ENCODE data around the gene FAF2.
"Not testable (repeated sequence)": the region's sequence is repeated elsewhere in the genome, so short reads cannot be mapped to it uniquely, and the experiment has no call there.

Gene FAF2

DNA sequence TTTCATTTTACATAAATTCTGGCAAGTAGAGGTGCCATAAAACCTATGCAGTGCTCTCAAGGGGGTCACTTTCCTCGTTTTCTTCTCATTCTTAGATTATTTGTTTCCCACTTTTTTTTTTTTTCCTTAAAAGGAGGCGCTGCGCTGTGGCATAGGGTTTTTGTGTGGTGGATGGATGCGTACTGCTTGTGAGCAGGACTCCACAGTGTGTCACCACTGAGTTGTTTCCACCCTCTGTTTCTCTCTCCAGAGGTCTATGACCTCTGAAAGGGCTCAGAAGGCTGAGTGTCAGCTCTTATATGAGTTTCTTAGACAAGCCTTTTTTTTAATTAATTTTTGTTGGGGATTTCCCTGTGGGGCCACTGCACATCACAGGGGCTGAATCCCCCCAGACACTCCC lies 18.2 kb upstream of the FAF2 start:
- H3K27ac Mint-ChIP-seq = no peak overlapping the region
- peaks cover 15% of the 10 kb centered on the region for H3K27me3 Mint-ChIP-seq (ENCODE audit: low read depth)
- DNase-seq (ENCODE audit: low spot score) = no peak
- H3K4me1 Mint-ChIP-seq (ENCODE audit: low read depth) = peaks cover 7% of the 10 kb centered on the region
- peaks cover 6% of the 10 kb centered on the region for H3K9me3 Mint-ChIP-seq
- no peak overlapping the region for H3K4me3 Mint-ChIP-seq
- peaks cover 3% of the 10 kb centered on the region for H3K36me3 Mint-ChIP-seq (ENCODE audit: low read depth)

DNA sequence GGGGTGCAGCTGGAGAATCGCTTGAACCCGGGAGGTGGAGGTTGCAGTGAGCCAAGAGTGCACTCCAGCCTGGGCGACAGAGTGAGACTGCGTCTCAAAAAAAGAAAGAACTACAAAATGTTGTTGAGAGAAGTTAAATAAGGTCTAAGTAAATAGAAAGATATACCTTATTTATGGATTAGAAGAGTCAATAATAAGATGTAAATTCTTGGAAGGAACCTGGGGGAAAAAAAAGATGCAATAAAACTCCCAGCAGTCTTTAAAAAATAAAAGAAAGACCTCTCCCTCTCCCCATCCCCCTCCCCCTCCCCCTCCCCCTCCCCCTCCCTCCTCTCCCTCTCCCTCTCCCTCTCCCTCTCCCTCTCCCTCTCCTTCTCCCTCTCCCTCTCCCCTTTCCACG lies 15.5 kb upstream of the FAF2 start:
- no peak overlapping the region for H3K4me3 Mint-ChIP-seq
- H3K4me1 Mint-ChIP-seq (ENCODE audit: low read depth) = peaks cover 18% of the 10 kb centered on the region
- no peak for DNase-seq (ENCODE audit: low spot score)
- peaks cover 3% of the 10 kb centered on the region for H3K36me3 Mint-ChIP-seq (ENCODE audit: low read depth)
- H3K27ac Mint-ChIP-seq = no peak overlapping the region
- no peaks in the 10 kb centered on the region for H3K9me3 Mint-ChIP-seq
- H3K27me3 Mint-ChIP-seq (ENCODE audit: low read depth) = peaks cover 11% of the 10 kb centered on the region

DNA sequence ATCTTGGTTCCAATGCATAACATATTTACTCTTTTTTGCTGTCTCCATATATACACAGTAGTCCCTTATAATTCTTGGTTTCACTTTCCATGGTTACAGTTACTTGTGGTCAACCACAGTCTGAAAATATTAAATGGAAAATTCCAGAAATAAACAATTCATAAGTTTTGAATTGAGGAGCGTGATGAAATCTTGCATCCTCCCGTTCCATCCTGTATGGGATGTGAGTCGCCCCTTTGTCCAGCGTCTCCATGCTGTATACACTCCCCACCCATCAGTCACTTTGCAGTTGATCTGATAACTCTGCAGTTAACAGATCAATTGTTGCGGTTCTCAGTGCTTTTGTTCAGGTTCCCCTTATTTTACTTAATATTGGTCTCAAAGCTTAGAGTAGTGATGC lies 11.5 kb upstream of the FAF2 start:
- no peak for DNase-seq (ENCODE audit: low spot score)

DNA sequence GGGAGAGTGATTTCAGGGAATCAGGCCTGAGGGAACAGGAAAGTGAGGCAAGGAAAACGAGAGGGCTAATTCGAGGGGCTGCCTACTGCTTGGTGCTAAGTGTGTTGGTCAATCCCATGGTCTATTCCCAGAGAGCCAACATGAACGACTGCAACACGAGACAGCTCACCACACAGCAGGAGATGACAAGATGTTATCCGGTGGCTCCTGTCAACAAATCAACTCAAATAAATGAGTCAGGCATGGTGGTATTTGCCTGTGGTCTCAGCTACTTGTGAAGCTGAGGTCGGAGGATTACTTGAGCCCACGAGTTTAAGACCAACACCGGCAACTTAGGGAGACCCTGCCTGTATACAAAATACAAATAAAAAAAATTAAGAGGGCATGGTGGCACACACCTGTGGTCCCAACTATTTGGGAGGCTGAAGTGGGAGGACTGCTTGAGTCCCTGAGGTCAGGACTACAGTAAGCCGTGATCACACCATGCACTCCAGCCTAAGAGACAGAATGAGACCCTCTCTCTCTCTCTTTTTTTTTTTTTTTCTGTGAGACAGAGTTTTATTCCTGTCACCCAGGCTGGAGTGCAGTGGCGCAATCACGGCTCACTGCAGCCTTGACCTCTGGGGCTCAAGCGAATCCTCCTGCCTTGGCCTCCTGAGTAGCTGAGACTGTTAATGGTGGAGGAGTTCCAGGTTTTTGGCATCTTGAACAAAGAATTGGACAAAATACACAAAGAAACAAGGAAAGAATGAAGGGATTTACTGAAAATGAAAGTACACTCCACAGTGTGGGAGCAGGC lies 9.0 kb upstream of the FAF2 start:
- H3K36me3 Mint-ChIP-seq (ENCODE audit: low read depth) = no peaks in the 10 kb centered on the region
- H3K27ac Mint-ChIP-seq = no peak overlapping the region
- peaks cover 8% of the 10 kb centered on the region for H3K27me3 Mint-ChIP-seq (ENCODE audit: low read depth)
- no peak for DNase-seq (ENCODE audit: low spot score)
- no peak overlapping the region for H3K4me3 Mint-ChIP-seq
- no peaks in the 10 kb centered on the region for H3K9me3 Mint-ChIP-seq
- H3K4me1 Mint-ChIP-seq (ENCODE audit: low read depth) = peaks cover 23% of the 10 kb centered on the region

More for the DNA sequence above, 11.5 kb upstream of the FAF2 start:
- Mint-ChIP-seq H3K27ac (peak overlapping the region; percentile 85), H3K4me3 (peak overlapping the region; percentile 80), H3K36me3 (ENCODE audit: low read depth) (no peaks in the 10 kb centered on the region), H3K27me3 (ENCODE audit: low read depth) (peaks cover 11% of the 10 kb centered on the region), H3K4me1 (ENCODE audit: low read depth) (peaks cover 17% of the 10 kb centered on the region), H3K9me3 (no peaks in the 10 kb centered on the region)

DNA sequence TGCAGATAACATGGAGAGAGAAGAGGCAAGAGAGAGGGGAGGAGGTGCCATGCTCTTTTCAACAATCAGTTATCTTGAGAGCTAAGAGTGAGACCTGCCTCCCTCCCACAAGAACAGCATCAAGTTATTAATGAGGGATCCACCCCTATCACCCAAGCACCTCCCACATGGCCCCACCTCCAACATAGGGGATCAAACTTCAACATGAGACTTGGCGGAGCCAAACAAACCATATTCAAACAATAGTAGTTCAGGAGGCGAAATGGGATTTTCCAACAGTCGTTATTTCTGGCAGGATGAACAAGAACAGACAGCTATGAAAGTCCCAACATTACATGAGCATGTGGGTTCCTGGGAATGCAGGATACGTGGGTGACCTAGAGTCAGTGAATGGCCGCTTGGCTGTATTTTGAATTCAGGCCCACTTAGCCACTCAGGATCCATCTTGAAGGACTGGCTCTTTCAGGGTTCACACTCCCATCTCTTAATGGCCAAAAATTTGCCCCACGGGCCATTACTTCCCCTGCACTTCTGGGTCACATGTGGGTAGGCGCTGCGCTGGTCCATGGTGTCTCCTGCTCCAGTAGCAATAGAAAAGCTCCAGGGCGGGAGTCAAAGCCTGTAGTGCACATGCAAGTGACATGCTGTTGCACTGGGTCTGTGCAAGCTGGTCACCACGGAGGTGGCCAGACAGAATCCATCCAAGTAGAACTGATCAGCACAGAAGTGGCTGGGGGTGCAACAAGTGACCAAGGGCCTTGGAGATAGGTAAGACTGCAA lies 7.1 kb upstream of the FAF2 start:
- Mint-ChIP-seq H3K9me3 (no peaks in the 10 kb centered on the region), H3K27me3 (ENCODE audit: low read depth) (peaks cover 6% of the 10 kb centered on the region), H3K36me3 (ENCODE audit: low read depth) (no peaks in the 10 kb centered on the region), H3K27ac (no peak overlapping the region), H3K4me1 (ENCODE audit: low read depth) (peaks cover 23% of the 10 kb centered on the region), H3K4me3 (no peak overlapping the region)
- no peak for DNase-seq (ENCODE audit: low spot score)

DNA sequence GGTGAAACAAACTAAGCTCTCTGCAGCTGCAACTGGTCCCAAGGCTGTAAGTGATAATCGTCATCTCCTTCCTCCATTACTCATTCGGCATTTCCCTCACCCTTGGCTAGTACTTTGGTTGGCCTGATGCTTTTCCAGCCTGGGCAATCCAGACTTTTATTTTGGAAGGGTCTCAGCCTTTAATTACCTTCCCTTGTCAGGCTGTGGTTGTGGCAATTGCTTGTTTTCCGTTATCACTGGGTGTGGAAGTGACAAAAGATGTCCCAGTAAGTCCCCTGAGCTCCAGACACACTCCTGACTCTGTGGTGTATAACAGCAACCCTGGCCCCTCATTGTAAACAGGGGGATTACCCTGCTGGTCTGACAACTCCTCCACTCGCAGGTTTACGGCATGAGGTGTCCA lies 6.3 kb upstream of the FAF2 start:
- no peaks in the 10 kb centered on the region for H3K36me3 Mint-ChIP-seq (ENCODE audit: low read depth)
- no peaks in the 10 kb centered on the region for H3K9me3 Mint-ChIP-seq
- peaks cover 6% of the 10 kb centered on the region for H3K27me3 Mint-ChIP-seq (ENCODE audit: low read depth)
- no peak for DNase-seq (ENCODE audit: low spot score)
- H3K4me3 Mint-ChIP-seq = no peak overlapping the region
- no peak overlapping the region for H3K27ac Mint-ChIP-seq
- H3K4me1 Mint-ChIP-seq (ENCODE audit: low read depth) = peaks cover 21% of the 10 kb centered on the region

DNA sequence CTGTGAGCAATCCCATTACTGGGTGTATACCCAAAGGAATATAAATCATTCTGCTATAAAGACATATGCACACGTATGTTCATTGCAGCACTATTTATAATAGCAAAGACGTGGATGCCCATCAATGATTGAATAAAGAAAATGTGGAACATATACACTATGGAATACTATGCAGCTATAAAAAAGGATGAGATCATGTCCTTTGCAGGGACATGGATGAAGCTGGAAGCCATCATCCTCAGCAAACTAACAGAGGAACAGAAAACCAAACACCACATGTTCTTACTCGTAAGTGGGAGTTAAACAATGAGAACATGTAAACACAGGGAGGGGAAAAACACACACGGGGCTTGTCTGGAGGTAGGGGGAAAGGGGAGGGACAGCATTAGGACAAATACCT lies 5.3 kb upstream of the FAF2 start:
- not testable (repeated sequence) for H3K27ac Mint-ChIP-seq; H3K27me3 Mint-ChIP-seq (ENCODE audit: low read depth); DNase-seq (ENCODE audit: low spot score); H3K4me3 Mint-ChIP-seq; H3K36me3 Mint-ChIP-seq (ENCODE audit: low read depth); H3K9me3 Mint-ChIP-seq
- peaks cover 21% of the 10 kb centered on the region for H3K4me1 Mint-ChIP-seq (ENCODE audit: low read depth)

DNA sequence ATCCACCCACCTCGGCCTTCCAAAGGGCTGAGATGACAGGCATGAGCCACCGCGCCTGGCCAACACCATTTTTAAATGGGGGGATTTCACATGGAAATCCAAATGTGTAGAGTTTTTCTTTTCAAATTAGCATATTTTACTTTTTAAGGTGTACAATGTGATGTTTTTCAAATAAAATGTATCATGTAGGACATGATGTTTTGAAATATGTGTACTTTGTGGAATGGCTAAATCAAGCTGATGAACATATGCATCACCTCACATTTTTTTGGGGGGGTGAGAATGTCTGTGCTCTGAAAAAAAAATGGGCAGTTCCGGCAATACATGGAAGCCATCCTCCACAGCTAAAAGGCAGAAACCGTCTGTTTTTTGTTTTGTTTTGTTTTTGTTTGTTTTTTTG lies 3.4 kb upstream of the FAF2 start:
- no peak for DNase-seq (ENCODE audit: low spot score)
- Mint-ChIP-seq H3K4me1 (ENCODE audit: low read depth) (peaks cover 23% of the 10 kb centered on the region), H3K36me3 (ENCODE audit: low read depth) (peaks cover 5% of the 10 kb centered on the region), H3K9me3 (no peaks in the 10 kb centered on the region), H3K27ac (no peak overlapping the region), H3K27me3 (ENCODE audit: low read depth) (peaks cover 9% of the 10 kb centered on the region), H3K4me3 (no peak overlapping the region)

DNA sequence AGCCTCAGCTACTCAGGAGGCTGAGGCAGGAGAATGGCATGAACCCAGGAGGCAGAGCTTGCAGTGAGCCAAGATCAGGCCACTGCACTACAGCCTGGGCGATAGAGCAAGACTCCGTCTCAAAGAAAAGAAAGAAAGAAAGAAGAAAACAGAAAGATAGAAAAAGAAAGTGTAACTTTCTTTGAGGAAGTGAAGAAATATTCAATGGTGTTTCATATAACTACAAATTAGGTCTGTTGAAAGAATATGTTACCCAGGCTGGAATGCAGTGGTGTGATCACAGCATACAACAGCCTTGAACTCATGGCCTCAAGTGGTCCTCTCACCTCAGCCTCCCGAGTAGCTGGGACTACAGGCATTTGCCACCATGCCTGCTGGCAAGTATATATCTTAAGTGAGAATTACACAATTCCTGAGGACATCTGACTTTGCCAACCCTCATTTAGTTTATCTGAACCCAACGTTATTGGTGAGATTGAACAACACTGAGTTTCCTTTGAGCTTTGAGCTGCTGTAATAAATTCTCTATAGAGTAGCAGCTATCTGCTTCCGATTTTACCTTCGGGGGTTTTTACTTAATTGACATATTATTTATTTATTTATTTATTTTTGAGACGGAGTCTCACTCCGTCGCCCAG lies 2.0 kb upstream of the FAF2 start:
- Mint-ChIP-seq H3K4me3 (peak overlapping the region; percentile 44), H3K27me3 (ENCODE audit: low read depth) (peaks cover 2% of the 10 kb centered on the region), H3K27ac (no peak overlapping the region), H3K9me3 (no peaks in the 10 kb centered on the region), H3K4me1 (ENCODE audit: low read depth) (peaks cover 26% of the 10 kb centered on the region), H3K36me3 (ENCODE audit: low read depth) (peaks cover 5% of the 10 kb centered on the region)
- no peak for DNase-seq (ENCODE audit: low spot score)

DNA sequence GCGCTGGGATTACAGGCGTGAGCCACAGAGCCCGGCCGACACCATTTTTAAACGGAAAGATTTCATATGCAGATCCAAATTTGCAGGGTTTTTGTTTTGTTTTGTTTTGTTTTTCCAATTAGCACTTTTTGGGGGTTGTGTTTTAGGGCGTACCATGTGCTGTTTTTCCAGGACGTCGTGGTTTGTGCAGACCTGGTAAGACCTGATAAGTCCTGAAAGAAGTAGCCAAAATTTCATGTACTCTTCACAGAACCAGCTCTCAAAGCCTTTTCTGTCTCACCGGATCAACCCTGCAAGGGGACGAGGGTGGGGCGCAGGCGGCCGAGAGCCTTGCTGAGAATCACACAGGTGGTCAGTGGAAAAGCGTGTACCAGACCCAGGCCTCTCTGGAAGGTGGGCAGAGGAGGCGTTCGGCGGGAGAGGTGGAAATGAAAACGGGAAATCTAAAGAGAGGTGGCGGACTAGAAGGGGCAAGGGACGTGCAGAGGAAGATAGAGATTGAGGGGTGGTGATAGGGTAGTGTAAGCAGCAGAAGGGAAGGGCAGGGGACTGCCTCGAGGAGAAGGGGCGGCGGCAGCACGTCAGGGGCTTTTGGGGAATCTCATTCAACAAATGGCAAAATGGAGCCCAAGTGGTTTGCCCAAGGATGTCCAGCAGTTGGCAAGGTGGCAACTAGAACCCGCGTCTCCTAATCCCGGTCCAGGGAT lies 1.1 kb upstream of the FAF2 start:
- peak; percentile 10 for DNase-seq (ENCODE audit: low spot score)
- peaks cover 5% of the 10 kb centered on the region for H3K36me3 Mint-ChIP-seq (ENCODE audit: low read depth)
- H3K9me3 Mint-ChIP-seq = no peaks in the 10 kb centered on the region
- peak overlapping the region; percentile 98 for H3K4me3 Mint-ChIP-seq
- peaks cover 2% of the 10 kb centered on the region for H3K27me3 Mint-ChIP-seq (ENCODE audit: low read depth)
- peaks cover 20% of the 10 kb centered on the region for H3K4me1 Mint-ChIP-seq (ENCODE audit: low read depth)
- H3K27ac Mint-ChIP-seq = peak overlapping the region; percentile 98

DNA sequence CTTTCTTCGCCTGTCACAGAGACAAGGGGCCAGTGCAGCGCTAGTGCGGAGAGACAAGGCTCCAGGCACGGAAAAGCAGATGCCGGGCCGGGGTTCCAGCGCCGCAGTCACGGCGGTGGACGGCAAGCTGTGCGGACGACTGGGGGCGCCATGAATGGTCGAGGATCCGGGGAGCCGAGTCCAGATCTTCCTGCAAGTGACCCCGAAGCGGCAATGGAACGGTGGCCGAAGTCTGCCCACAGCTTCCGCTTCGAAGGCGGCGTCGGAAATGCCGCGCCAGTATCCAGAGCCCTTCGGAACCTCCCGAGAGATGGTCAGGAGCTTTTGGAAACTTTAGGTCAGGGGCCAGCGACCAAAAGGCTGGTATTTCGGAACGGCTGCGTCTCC lies 601 bp upstream of the FAF2 start:
- no peak for DNase-seq (ENCODE audit: low spot score)
- Mint-ChIP-seq H3K9me3 (no peaks in the 10 kb centered on the region), H3K27me3 (ENCODE audit: low read depth) (peaks cover 2% of the 10 kb centered on the region)

DNA sequence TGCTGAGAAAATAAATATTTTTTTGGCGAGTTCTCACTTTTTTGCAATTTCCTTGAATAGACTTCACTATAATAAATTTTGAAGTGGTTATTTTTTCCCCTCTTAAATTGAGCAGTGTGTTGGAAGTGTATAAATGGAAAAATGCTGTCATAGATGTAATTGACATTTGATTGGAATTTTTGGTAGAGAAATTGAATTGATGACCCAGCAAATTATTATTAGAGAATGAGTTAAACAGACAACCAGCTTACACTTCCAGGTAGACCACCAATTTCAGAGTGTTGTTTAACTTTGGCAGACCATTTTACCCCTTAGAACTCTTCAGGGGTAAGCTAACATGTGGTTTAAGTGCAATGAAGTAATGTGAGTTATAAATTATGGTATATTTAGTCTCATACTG lies 1.9 kb downstream of the FAF2 start:
- no peak overlapping the region for H3K4me3 Mint-ChIP-seq
- H3K27ac Mint-ChIP-seq = no peak overlapping the region
- no peaks in the 10 kb centered on the region for H3K9me3 Mint-ChIP-seq
- peaks cover 18% of the 10 kb centered on the region for H3K36me3 Mint-ChIP-seq (ENCODE audit: low read depth)
- peaks cover 23% of the 10 kb centered on the region for H3K4me1 Mint-ChIP-seq (ENCODE audit: low read depth)
- peaks cover 2% of the 10 kb centered on the region for H3K27me3 Mint-ChIP-seq (ENCODE audit: low read depth)
- no peak for DNase-seq (ENCODE audit: low spot score)

More for the DNA sequence above, 601 bp upstream of the FAF2 start:
- Mint-ChIP-seq H3K4me1 (ENCODE audit: low read depth) (peaks cover 21% of the 10 kb centered on the region), H3K27ac (peak overlapping the region; percentile 98), H3K4me3 (peak overlapping the region; percentile 98), H3K36me3 (ENCODE audit: low read depth) (peaks cover 5% of the 10 kb centered on the region)

DNA sequence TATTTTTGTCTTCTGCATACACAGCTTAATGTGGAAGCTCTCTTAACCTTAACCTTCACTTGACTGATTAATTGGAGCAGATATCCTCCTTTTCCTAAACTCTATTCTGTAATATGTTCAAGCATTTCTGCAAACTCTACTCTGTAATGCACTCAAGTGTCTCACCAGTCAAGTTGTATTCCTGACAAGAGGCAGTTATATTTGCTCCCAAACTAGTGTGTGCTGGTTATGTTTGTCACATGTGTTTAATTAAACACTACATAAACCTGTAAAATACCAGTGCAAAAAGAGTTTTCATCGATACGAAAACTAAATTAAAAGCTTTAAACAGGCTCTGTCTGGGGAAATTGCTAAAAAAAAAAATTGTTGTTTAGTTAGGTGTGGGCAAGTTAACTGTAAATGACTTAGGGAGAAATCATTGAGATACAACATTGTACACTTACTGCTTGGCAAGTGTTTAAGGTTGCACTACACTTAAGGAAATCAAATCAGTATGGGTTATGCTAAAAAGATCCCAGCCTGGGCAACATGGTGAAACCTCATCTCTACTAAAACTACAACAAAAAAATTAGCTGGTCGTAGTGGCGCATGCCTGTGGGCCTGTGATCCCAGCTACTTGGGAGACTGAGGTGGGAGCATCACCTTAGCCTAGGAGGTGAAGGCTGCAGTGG lies 6.7 kb downstream of the FAF2 start:
- Mint-ChIP-seq H3K4me3 (no peak overlapping the region), H3K4me1 (ENCODE audit: low read depth) (peaks cover 19% of the 10 kb centered on the region), H3K9me3 (peaks cover 6% of the 10 kb centered on the region), H3K27ac (no peak overlapping the region), H3K27me3 (ENCODE audit: low read depth) (no peaks in the 10 kb centered on the region), H3K36me3 (ENCODE audit: low read depth) (peaks cover 26% of the 10 kb centered on the region)
- DNase-seq (ENCODE audit: low spot score) = no peak

Measured in T-helper 2 cell treated with Interferon-gamma antibody and Interleukin-4, amounts not matched to agents 5 μg/mL and 100 μg/mL, for 36 hours (primary cell).